Measurements from ENCODE around the gene NT5DC3. TPM values are rescaled to one million over a fixed set of nuclear protein-coding genes. Genes with fewer than 3 reads are reported as not detected.

NT5DC3 gene
- total and polyA plus RNA-seq, 9 of the 15 experiments (the other 6 are each of a cell fraction or from before 2014, with no cell fraction given): 6.3 to 33.5 (median 24.5) TPM

DNA sequence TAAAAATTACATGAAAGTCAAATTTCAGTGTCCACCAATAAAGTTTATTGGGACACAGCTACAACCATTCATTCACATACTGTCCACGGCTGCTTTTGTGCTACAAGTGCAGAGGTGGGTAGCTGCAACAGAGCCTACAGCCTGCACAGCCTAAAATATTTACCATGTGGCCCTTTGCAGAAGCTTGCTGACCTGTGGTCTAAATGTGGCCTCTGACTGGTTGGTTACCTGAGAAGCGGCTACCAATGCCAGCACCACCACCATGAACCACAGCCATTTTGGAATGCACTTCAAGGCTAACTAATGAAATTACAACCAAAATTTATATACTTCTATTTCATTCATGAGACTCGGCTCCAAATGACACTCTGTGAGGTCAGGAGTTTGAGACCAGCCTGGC is 58.6 kb downstream of the NT5DC3 start:
- WGBS (ENCODE audit: insufficient coverage, low coverage, missing lambda C conversion rate): 92% methylated on average over 3 of the region's 3 CpGs
- ATAC-seq: no peak
- Histone ChIP-seq H3K36me3 (ENCODE audit: control insufficient read depth, insufficient read depth, low read length) (peaks cover 95% of the 10 kb centered on the region; the same call in 2 of the 3 replicates), H3K9me3 (replicated peaks; ENCODE audit: control insufficient read depth, insufficient read depth, low read depth, low read length) (no peaks in the 10 kb centered on the region), H3K27me3 (ENCODE audit: control insufficient read depth in 2 of 2, insufficient read depth in 2 of 2, low read length in 2 of 2) (no peaks in the 10 kb centered on the region), H3K79me2 (ENCODE audit: control insufficient read depth, insufficient read depth, low read length) (no peaks in the 10 kb centered on the region; the same call in 2 of the 3 replicates), H3K4me3 (no peak overlapping the region), H3K27ac (ENCODE audit: extremely low read depth, low read depth, low read length) (no peak overlapping the region), H2AFZ (ENCODE audit: low read depth, low read length) (no peak overlapping the region), H3K9me1 (ENCODE audit: control insufficient read depth, insufficient read depth, low read length) (no peaks in the 10 kb centered on the region), H4K20me1 (replicated peaks; ENCODE audit: control insufficient read depth, insufficient read depth, low read length) (0 out of 2 replicates have a peak, but pooled peaks cover 7% of the 10 kb centered on the region), H3K9ac (ENCODE audit: insufficient read depth in 1 of 2, low read depth in 2 of 2, low read length in 2 of 2) (no peak overlapping the region), H3K4me2 (ENCODE audit: insufficient read depth, low read length) (no peak overlapping the region), H3K4me1 (replicated peaks in 1 of 2; ENCODE audit: control insufficient read depth in 2 of 2, insufficient read depth in 2 of 2, low read length in 2 of 2) (no peaks in the 10 kb centered on the region)
- CTCF ChIA-PET (ENCODE audit: low intra/inter-chr PET ratio): no interaction called here
- DNase-seq (ENCODE audit: extremely low read depth in 1 of 4, low spot score in 3 of 4): no peak
- in situ Hi-C loops (cut with MboI): no loop called here
- FAIRE-seq: no peak
- no peak for TF ChIP-seq SP2 (IDR thresholded peaks at IDR 0.05; ENCODE audit: extremely low read depth, low read depth, low read length, poor library complexity, severe bottlenecking)
- TF ChIP-seq FOXK2 (conservative IDR thresholded peaks at IDR 0.05 in 1 of 2, IDR thresholded peaks at IDR 0.05 in 1 of 2; ENCODE audit: low read depth in 2 of 2): no peak
- TF ChIP-seq PHB (CRISPR knock-in tag; IDR thresholded peaks at IDR 0.05): no peak
- TF ChIP-seq ZNF134 (CRISPR knock-in tag; conservative IDR thresholded peaks at IDR 0.05): no peak
- TF ChIP-seq SMARCE1 (IDR thresholded peaks at IDR 0.05): no peak
- no peak for TF ChIP-seq ZNF764 (CRISPR knock-in tag; IDR thresholded peaks at IDR 0.05; ENCODE audit: low read depth)
- TF ChIP-seq CBFA2T3 (IDR thresholded peaks at IDR 0.05): no peak
- no peak for TF ChIP-seq EWSR1 (IDR thresholded peaks at IDR 0.05; ENCODE audit: borderline replicate concordance, low read depth, partially characterized antibody)
- no peak for TF ChIP-seq RBM25 (IDR thresholded peaks at IDR 0.05; ENCODE audit: low read depth, low read length, severe bottlenecking)
- no peak for TF ChIP-seq CHD4 (IDR thresholded peaks at IDR 0.05; ENCODE audit: insufficient read depth, insufficient replicate concordance, low read depth, low read length, poor library complexity, severe bottlenecking)
- no peak for TF ChIP-seq HMG20A (CRISPR knock-in tag; conservative IDR thresholded peaks at IDR 0.05)
- TF ChIP-seq, protein P1, sequence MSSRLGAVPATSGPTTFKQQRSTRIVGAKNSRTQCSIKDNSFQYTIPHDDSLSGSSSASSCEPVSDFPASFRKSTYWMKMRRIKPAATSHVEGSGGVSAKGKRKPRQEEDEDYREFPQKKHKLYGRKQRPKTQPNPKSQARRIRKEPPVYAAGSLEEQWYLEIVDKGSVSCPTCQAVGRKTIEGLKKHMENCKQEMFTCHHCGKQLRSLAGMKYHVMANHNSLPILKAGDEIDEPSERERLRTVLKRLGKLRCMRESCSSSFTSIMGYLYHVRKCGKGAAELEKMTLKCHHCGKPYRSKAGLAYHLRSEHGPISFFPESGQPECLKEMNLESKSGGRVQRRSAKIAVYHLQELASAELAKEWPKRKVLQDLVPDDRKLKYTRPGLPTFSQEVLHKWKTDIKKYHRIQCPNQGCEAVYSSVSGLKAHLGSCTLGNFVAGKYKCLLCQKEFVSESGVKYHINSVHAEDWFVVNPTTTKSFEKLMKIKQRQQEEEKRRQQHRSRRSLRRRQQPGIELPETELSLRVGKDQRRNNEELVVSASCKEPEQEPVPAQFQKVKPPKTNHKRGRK (tag; IDR thresholded peaks at IDR 0.05): no peak
- no peak for TF ChIP-seq MCM2 (IDR thresholded peaks at IDR 0.05; ENCODE audit: low read depth)
- TF ChIP-seq CBX2 (IDR thresholded peaks at IDR 0.05; ENCODE audit: insufficient read depth, low read length, poor library complexity, severe bottlenecking): no peak
- TF ChIP-seq, protein P2, sequence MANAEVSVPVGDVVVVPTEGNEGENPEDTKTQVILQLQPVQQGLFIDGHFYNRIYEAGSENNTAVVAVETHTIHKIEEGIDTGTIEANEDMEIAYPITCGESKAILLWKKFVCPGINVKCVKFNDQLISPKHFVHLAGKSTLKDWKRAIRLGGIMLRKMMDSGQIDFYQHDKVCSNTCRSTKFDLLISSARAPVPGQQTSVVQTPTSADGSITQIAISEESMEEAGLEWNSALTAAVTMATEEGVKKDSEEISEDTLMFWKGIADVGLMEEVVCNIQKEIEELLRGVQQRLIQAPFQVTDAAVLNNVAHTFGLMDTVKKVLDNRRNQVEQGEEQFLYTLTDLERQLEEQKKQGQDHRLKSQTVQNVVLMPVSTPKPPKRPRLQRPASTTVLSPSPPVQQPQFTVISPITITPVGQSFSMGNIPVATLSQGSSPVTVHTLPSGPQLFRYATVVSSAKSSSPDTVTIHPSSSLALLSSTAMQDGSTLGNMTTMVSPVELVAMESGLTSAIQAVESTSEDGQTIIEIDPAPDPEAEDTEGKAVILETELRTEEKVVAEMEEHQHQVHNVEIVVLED (CRISPR knock-in tag; IDR thresholded peaks at IDR 0.05): no peak
- no peak for TF ChIP-seq HDAC6 (IDR thresholded peaks at IDR 0.05; ENCODE audit: low read depth, low read length)
- no peak for TF ChIP-seq NFYB (IDR thresholded peaks at IDR 0.05; ENCODE audit: extremely low read depth, insufficient read length)
- TF ChIP-seq SMARCA5 (IDR thresholded peaks at IDR 0.05): no peak
- TF ChIP-seq, protein P3, sequence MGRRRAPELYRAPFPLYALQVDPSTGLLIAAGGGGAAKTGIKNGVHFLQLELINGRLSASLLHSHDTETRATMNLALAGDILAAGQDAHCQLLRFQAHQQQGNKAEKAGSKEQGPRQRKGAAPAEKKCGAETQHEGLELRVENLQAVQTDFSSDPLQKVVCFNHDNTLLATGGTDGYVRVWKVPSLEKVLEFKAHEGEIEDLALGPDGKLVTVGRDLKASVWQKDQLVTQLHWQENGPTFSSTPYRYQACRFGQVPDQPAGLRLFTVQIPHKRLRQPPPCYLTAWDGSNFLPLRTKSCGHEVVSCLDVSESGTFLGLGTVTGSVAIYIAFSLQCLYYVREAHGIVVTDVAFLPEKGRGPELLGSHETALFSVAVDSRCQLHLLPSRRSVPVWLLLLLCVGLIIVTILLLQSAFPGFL (CRISPR knock-in tag; IDR thresholded peaks at IDR 0.05): no peak
- POLR2A ChIA-PET: interaction anchor here (0.5 to 1.8 kb wide), 5 partner anchors 9 to 175 kb away, joined by 3 to 6 read pairs (median 3); no protein-coding TSS in a partner anchor
- intact Hi-C loops (cut with micrococcal nuclease): no loop called here
- BruUV-seq (replicated peaks): no TSS peak
